IMR-90 (cell line): ENCODE measurements around the gene PITX1. TPM values are rescaled to one million over a fixed set of nuclear protein-coding genes. Genes with fewer than 3 reads are reported as not detected.

Source experiments
- ATAC-seq: fragments of 200-7000 bp; cut with Tn5 transposase; 2 replicates; pipeline ENCODE4 v1.9.1; 2020; ENCODE audit warnings: low read depth, mild to moderate bottlenecking, moderate library complexity
- BruUV-seq: library from RNA; stranded (reverse); fragments of 400-500 nt; replicated peaks from 2 replicates; lab custom pipeline; 2021; lab: Mats Ljungman, UMichigan
- CTCF ChIA-PET: fragments of 300-600 bp; formaldehyde crosslinking; extraction: SDS; loops from one replicate; lab custom pipeline; 2021; ENCODE audit warnings: antibody characterized with exemption; lab: Yijun Ruan, JAX
- POLR2A ChIA-PET: fragments of 300-600 bp; sonication (Branson Sonifier 250); formaldehyde crosslinking; loops from one replicate; lab custom pipeline; 2022; ENCODE audit warnings: antibody characterized with exemption; ENCODE audit not compliant: unreplicated experiment; lab: Charles Lee
- DNase-seq: peaks from one replicate; pipeline ENCODE4 v3.0.0; 2013
- H2AFZ ChIP-seq: replicated peaks from 2 replicates; pipeline ENCODE3; 2013; ENCODE audit warnings: low read length, mild to moderate bottlenecking; ENCODE audit not compliant: poor library complexity
- H2AK5ac ChIP-seq: 2 replicates; pipeline ENCODE4 v1.6.1; 2013; ENCODE audit warnings: low read depth, low read length, inconsistent platforms
- H2AK9ac ChIP-seq: replicated peaks from 2 replicates; pipeline ENCODE3; 2013; ENCODE audit warnings: mild to moderate bottlenecking, low read depth, low read length, moderate library complexity; ENCODE audit not compliant: poor library complexity
- H2BK120ac ChIP-seq: 2 replicates; pipeline ENCODE4 v1.6.1; 2013; ENCODE audit warnings: low read depth, low read length, inconsistent platforms
- H2BK15ac ChIP-seq: 3 replicates; pipeline ENCODE4 v1.6.1; 2013; ENCODE audit warnings: low read depth, low read length, inconsistent platforms
- H2BK20ac ChIP-seq: 2 replicates; pipeline ENCODE4 v1.6.1; 2013; ENCODE audit warnings: low read depth, mild to moderate bottlenecking, inconsistent platforms, low read length, moderate library complexity
- H2BK5ac ChIP-seq: 2 replicates; pipeline ENCODE4 v1.6.1; 2013; ENCODE audit warnings: mild to moderate bottlenecking, low read depth, low read length, inconsistent platforms; ENCODE audit not compliant: poor library complexity, severe bottlenecking
- H3K14ac ChIP-seq: replicated peaks from 2 replicates; pipeline ENCODE4 v1.6.1; 2013; ENCODE audit warnings: low read depth, low read length, inconsistent platforms
- H3K18ac ChIP-seq: 2 replicates; pipeline ENCODE4 v1.6.1; 2013; ENCODE audit warnings: low read depth, low read length, control low read depth
- H3K23ac ChIP-seq: 2 replicates; pipeline ENCODE4 v1.6.1; 2013; ENCODE audit warnings: low read depth, low read length, inconsistent platforms
- H3K27ac ChIP-seq: 2 replicates; pipeline ENCODE4 v1.5.1; 2013; ENCODE audit warnings: mild to moderate bottlenecking, control low read depth, low read length; ENCODE audit not compliant: insufficient read depth
- H3K27me3 ChIP-seq: 2 replicates; pipeline ENCODE4 v1.6.1; 2013; ENCODE audit warnings: low read length; ENCODE audit not compliant: control insufficient read depth, insufficient read depth
- H3K36me3 ChIP-seq: 2 replicates; pipeline ENCODE4 v1.6.1; 2013; ENCODE audit warnings: low read length, mixed read lengths; ENCODE audit not compliant: control insufficient read depth, insufficient read depth
- H3K4ac ChIP-seq: 2 replicates; pipeline ENCODE4 v1.6.1; 2013; ENCODE audit warnings: low read depth, low read length, inconsistent platforms
- H3K4me1 ChIP-seq: 2 replicates; pipeline ENCODE4 v1.6.1; 2013; ENCODE audit warnings: low read length, mixed read lengths; ENCODE audit not compliant: control insufficient read depth, insufficient read depth
- H3K4me2 ChIP-seq: 2 replicates; pipeline ENCODE4 v1.6.1; 2013; ENCODE audit warnings: low read depth, mild to moderate bottlenecking, control low read depth, low read length, moderate library complexity
- H3K4me3 ChIP-seq: 2 replicates; pipeline ENCODE4 v1.5.1; 2013; ENCODE audit warnings: low read depth, mild to moderate bottlenecking, control low read depth, low read length, moderate library complexity; ENCODE audit not compliant: insufficient read depth
- H3K56ac ChIP-seq: 2 replicates; pipeline ENCODE4 v1.6.1; 2013; ENCODE audit warnings: low read length, inconsistent platforms; ENCODE audit not compliant: insufficient read depth; ENCODE audit errors: extremely low read depth
- H3K79me1 ChIP-seq, 2 experiments: 2 replicates each; pipeline ENCODE4 v1.6.1; 2013; ENCODE audit warnings: low read length in 2 of 2, inconsistent platforms in 1 of 2, low read depth in 1 of 2
- H3K9ac ChIP-seq: 2 replicates; pipeline ENCODE4 v1.6.1; 2013; ENCODE audit warnings: low read depth, low read length, control low read depth
- H3K9me1 ChIP-seq: 2 replicates; pipeline ENCODE4 v1.6.1; 2013; ENCODE audit warnings: low read length, inconsistent platforms; ENCODE audit not compliant: insufficient read depth
- H3K9me3 ChIP-seq: 2 replicates; pipeline ENCODE4 v1.6.1; 2013; ENCODE audit warnings: low read length; ENCODE audit not compliant: control insufficient read depth, insufficient read depth
- H4K20me1 ChIP-seq: 2 replicates; pipeline ENCODE4 v1.6.1; 2013; ENCODE audit warnings: low read length, inconsistent platforms; ENCODE audit not compliant: insufficient read depth
- H4K5ac ChIP-seq: 2 replicates; pipeline ENCODE4 v1.6.1; 2013; ENCODE audit warnings: mild to moderate bottlenecking, low read depth, low read length, control low read depth
- H4K8ac ChIP-seq, 2 experiments: 2 replicates each; pipeline ENCODE4 v1.6.1; 2013; ENCODE audit warnings: low read depth in 2 of 2, low read length in 2 of 2, control low read depth in 1 of 2, inconsistent platforms in 1 of 2
- H4K91ac ChIP-seq: 2 replicates; pipeline ENCODE4 v1.6.1; 2013; ENCODE audit warnings: low read depth, low read length, inconsistent platforms; ENCODE audit not compliant: insufficient read depth
- CEBPB ChIP-seq: IDR thresholded peaks from 2 replicates; pipeline ENCODE4 v1.6.1; 2012; ENCODE audit warnings: low read depth, low read length, improper control_type of control experiment
- CTCF ChIP-seq: conservative IDR thresholded peaks from 2 replicates; pipeline ENCODE4 v1.5.1; 2012; ENCODE audit warnings: mild to moderate bottlenecking, low read depth, low read length, improper control_type of control experiment
- FOS ChIP-seq: fragments of 150-350 bp; IDR thresholded peaks from 2 replicates; pipeline ENCODE4 v1.6.1; 2016; ENCODE audit warnings: low read depth, low read length
- MXI1 ChIP-seq: IDR thresholded peaks from 2 replicates; pipeline ENCODE4 v1.6.1; 2012; ENCODE audit warnings: low read depth, mild to moderate bottlenecking, low read length, moderate library complexity, borderline replicate concordance
- RFX5 ChIP-seq: IDR thresholded peaks from 2 replicates; pipeline ENCODE4 v1.8.0; 2012; ENCODE audit warnings: low read depth, mild to moderate bottlenecking, low read length, moderate library complexity
- WGBS, 2 experiments: methylation state at CpG; one replicate each; pipeline versions ENCODE4 v1.1.5 to v1.1.7; 2013; ENCODE audit warnings: missing lambda C conversion rate in 2 of 2; ENCODE audit not compliant: insufficient read length in 1 of 2; ENCODE audit errors: extremely low coverage in 2 of 2; 5-methylcytosine and 5-hydroxymethylcytosine counted together
- dilution Hi-C: fragments of 300-500 bp; cut with HindIII; formaldehyde crosslinking; loops from one replicate; pipeline ENCODE4 v1.14.3; 2018; ENCODE audit warnings: low sequenced_read_pairs; ENCODE audit not compliant: unreplicated experiment
- in situ Hi-C: fragments of 300-500 bp; cut with MboI; formaldehyde crosslinking; loops from 3 replicates; pipeline ENCODE4 v1.14.3; 2019; ENCODE audit warnings: low sequenced_read_pairs, inconsistent platforms, mixed read lengths
- intact Hi-C: fragments of 100-400 bp; cut with micrococcal nuclease; formaldehyde crosslinking; loops from 2 replicates; pipeline ENCODE4 v1.10.0; 2022
- polyA plus RNA-seq, 3 experiments: library from polyadenylated mRNA; depleted of rRNA; stranded (reverse); fragments of >200 nt; gene quantifications; 2 replicates each; pipeline ENCODE4 v1.2.3, GENCODE V29; 2012; ENCODE audit warnings: low replicate concordance in 1 of 3
- total RNA-seq: library from RNA; depleted of rRNA; stranded (reverse); fragments of >200 nt; gene quantifications from 2 replicates; pipeline ENCODE4 v1.2.3, GENCODE V29; 2012

The PITX1 gene
- total and polyA plus RNA-seq, 2 of the 4 experiments (the other 2 are of a cell fraction), result 10.4 to 29.8 TPM

GRCh38 chr5:135059000-135059923, 25.2 kb upstream of the PITX1 start:
- dilution Hi-C loops (no loop called here), in situ Hi-C loops (no loop called here), intact Hi-C loops (no loop called here)
- TF ChIP-seq MXI1 (no peak), FOS (no peak), CTCF (no peak), RFX5 (no peak), CEBPB (no peak)
- H3K4me3 ChIP-seq, result no peak overlapping the region
- H4K20me1 ChIP-seq, result no peaks in the 10 kb centered on the region
- H3K9me1 ChIP-seq, result peaks cover 12% of the 10 kb centered on the region; the same call in 1 of the 2 replicates
- H4K91ac ChIP-seq, result no peak overlapping the region
- H3K27me3 ChIP-seq, result peaks cover 5% of the 10 kb centered on the region; the same call in 1 of the 2 replicates
- DNase-seq (no peak), ATAC-seq (no peak)
- no peaks in the 10 kb centered on the region for H3K9me3 ChIP-seq
- H2AFZ ChIP-seq, result no peak overlapping the region
- no peak overlapping the region for H2AK5ac ChIP-seq
- no peak overlapping the region for H3K56ac ChIP-seq
- H4K8ac ChIP-seq, result no peak overlapping the region
- H2BK120ac ChIP-seq, result no peak overlapping the region
- H3K36me3 ChIP-seq, result peaks cover 2% of the 10 kb centered on the region; the same call in 1 of the 2 replicates
- H3K4me1 ChIP-seq, result peaks cover 2% of the 10 kb centered on the region; the same call in 1 of the 2 replicates
- CTCF ChIA-PET, result no interaction called here
- no peak overlapping the region for H3K4ac ChIP-seq
- POLR2A ChIA-PET, result no interaction called here
- H2BK5ac ChIP-seq, result no peak overlapping the region
- H3K79me1 ChIP-seq, result no peaks in the 10 kb centered on the region
- H2AK9ac ChIP-seq, result no peak overlapping the region
- H2BK15ac ChIP-seq, result no peak overlapping the region
- H3K18ac ChIP-seq, result no peak overlapping the region
- no peak overlapping the region for H3K14ac ChIP-seq
- no peak overlapping the region for H3K27ac ChIP-seq
- WGBS, 2 experiments, result 83% methylated on average over 1 of the region's 12 CpGs; no CpG with 5 or more reads in 1 of the 2 experiments
- H4K5ac ChIP-seq, result no peak overlapping the region
- H3K23ac ChIP-seq, result no peak overlapping the region
- no peak overlapping the region for H3K4me2 ChIP-seq
- no peak overlapping the region for H3K9ac ChIP-seq
- no TSS peak for BruUV-seq
- H2BK20ac ChIP-seq, result no peak overlapping the region
